ENCODE data around the gene PLXNA2.

DNA sequence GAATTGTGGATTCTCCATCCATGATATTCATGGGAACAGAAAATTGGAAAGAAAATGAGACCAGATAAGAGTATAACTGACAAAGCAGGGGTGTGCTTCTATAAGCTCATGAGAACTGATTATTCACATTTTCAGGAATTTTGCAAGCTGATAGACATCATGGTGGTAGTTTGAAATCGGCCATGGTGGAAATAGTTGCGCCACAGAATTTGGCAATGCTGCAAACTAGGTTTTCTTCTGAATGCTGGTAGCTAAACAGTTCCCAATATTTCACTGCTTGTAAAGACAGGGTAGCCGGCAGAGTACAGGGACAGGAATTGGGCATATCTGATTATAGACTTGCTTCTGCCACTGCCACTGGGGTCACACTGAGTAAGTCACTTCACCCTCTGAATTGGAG is 151.1 kb downstream of the PLXNA2 start:
- TF ChIP-seq, protein P1, sequence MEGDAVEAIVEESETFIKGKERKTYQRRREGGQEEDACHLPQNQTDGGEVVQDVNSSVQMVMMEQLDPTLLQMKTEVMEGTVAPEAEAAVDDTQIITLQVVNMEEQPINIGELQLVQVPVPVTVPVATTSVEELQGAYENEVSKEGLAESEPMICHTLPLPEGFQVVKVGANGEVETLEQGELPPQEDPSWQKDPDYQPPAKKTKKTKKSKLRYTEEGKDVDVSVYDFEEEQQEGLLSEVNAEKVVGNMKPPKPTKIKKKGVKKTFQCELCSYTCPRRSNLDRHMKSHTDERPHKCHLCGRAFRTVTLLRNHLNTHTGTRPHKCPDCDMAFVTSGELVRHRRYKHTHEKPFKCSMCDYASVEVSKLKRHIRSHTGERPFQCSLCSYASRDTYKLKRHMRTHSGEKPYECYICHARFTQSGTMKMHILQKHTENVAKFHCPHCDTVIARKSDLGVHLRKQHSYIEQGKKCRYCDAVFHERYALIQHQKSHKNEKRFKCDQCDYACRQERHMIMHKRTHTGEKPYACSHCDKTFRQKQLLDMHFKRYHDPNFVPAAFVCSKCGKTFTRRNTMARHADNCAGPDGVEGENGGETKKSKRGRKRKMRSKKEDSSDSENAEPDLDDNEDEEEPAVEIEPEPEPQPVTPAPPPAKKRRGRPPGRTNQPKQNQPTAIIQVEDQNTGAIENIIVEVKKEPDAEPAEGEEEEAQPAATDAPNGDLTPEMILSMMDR (IDR thresholded peaks at IDR 0.05), result no peak
- no peak for TF ChIP-seq POLR2A (IDR thresholded peaks at IDR 0.05)
